Renal cortex interstitium (tissue), 11 donors: ENCODE measurements around the gene LEFTY1. TPM values are rescaled to one million over a fixed set of nuclear protein-coding genes. Genes with fewer than 3 reads are reported as not detected.
A peak's percentile ranks its signal among the peaks of the same experiment; 100 is the strongest.

Source experiments
- DNase-seq, 11 donors: peaks; one replicate each; pipeline ENCODE4 v3.0.0-alpha.2; 2013; ENCODE audit warnings: low read depth in 9 of 11, low spot score in 4 of 11; ENCODE audit errors: extremely low read depth in 1 of 11
- polyA plus RNA-seq, 3 donors: library from polyadenylated mRNA; unstranded; fragments of 120-200 nt; gene quantifications; one replicate each; pipeline ENCODE4 v1.2.1, GENCODE V29; 2013; ENCODE audit not compliant: insufficient read length in 3 of 3

LEFTY1 gene
- polyA plus RNA-seq, 3 donors, result 4.2 to 5.5 (median 4.8) TPM

DNA sequence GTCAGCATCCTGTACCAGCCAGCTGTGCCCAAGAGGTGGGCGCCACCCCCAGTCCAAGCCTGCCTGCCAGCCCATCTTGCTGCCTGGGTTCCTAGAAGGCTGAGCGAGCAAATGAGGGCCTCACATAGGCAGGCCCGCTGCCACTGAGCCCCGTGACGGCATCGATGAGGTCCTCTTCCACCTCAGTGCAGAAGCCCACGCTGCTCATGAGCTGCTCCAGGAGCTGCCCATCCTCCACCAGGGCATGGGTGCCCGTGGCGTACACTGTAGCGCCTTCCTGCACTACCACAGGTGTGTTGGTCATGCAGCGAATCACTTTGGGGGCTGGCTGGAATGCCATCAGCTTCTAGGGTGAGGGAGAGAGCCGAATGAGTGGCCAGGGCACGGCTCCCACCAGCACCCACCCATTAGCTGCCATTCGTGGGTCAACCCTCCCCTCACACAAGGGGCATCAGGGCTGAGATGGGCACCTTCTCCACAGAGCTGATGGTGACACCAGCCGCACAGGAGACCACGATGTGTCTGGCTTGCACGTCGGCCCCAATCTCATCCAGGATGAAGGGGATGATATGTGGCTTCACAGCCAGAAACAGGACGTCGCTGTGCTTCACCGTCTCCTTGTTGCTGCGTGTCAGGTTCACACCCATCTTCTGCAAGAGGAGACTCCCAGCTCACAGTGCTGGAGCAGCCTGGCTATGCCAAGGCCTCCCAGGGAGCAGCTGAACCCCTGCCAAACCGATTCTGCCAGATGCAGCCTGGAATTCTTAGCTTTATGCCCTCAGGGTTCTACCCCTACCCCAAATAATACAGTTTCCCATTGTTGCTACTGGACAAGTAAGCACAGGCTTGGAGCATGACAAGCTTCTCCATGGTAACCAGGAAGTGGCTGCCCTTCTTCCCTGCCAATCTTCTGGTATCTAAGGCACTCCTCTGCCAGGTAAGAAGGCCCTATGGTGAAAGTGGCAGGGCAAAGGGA is 33.1 kb upstream of the LEFTY1 start:
- no peak for DNase-seq

DNA sequence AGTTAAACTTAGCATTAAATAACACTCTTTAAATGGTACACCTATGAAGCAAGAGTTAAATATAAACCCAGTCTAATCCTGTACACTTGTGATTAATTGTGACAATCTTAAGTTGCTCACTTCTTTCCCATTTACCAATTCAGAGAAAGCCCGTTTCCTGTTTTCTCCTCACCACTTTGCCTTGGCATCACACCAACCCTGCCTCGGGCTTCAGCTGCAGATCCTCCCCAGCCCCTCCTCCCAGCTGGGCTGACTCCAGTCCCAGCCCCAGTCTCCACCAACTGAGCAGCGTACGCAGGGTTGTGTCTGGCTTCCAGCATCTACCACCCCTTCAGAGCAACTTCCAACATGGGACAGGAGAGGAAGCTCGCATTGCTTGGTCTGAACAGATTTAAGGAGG is 31.0 kb upstream of the LEFTY1 start:
- DNase-seq, result no peak

DNA sequence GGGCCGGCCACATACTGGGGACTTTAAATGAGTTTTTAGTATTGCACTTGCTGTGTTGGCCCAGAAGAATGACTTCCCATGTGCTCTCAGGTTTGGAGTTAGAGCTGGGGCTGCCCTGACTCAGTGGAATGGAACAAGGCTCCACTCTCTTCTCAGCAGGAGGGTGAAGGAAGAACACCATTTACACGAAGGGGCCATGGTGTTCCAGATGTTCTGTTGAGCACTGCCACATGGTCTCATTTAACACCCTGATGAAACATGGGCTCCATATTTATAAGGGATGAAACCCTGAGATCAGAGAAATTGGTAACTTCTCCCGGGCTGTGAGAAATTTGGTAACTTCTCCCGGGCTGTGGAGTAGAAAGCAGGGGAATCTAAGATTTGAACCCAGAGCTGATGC is 29.3 kb upstream of the LEFTY1 start:
- DNase-seq, result no peak

DNA sequence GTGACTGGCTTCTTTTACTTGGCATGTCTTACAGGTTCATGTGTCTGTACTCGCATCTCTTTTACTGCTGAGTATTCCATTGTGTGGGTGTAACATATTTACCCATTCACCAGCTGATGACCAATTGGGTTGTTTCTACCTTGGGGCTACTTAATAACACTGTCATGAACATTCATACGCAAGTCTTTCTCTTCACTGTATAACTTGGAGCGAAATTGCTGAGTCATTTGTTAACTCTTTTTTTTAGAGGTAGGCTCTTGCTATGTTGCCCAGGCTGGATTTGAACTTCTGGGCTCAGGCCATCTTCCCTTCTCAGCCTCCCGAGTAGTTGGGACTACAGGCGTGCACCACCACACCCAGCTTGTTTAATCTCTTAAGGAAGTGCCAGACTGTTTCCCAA is 28.6 kb upstream of the LEFTY1 start:
- DNase-seq, result no peak

DNA sequence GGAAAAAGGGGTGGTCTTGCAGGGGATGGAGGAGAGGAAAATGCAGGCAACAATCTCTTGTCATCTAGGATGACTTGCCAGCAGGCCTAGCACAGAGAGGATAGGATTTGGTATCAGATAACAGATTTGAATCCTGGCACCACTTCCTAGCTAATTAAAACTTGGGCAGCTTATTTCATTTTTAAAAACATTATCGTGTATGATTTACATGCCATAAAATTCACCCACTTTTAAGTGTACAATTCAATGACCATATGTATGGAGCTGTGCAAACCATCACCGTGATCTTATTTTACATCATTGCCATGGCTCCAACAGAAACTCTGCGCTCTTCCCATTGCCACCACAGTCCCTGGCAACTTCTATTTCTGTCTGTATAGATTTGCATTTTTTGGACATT is 28.2 kb upstream of the LEFTY1 start:
- no peak for DNase-seq

DNA sequence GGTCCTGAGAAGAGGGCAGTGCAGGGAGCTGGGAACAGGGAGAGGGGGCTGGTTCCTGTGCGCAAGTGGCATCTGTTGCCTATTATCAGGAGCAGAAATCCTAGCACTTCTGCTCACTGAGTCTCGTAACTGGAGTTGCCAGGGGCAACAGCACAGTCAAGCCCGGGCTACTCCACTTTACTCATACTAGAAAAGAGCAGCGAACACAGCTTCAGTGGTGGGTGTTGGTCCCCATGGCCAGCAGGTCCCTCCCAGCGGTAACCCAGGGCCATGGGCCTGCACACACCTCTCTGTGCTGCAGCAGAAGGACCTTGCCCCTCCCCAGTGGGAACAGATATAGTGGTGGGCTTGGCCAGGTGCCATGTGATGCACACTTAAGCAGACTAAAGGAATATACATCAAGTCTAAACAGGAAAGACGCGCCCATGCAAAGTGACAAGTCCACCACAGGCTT is 26.6 kb upstream of the LEFTY1 start:
- DNase-seq, result no peak

DNA sequence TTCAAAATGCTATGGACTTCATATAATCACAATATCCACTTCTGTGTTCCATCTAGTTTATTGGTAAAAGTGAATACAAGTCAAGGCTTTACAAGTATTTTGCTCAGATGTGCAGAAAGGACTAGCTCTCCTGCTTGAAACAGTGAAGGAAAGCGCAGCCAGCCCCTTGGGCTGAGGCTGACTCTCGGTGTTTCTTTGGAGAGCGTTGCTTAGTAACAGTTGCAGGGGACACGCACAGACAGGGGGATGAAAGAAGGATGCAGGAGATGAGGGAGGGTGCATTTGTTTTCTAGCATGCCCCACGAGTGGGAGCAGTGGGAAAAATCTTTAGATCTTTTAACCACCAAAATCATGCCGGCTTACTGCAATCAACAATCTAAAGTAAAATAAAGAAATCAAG is 26.0 kb upstream of the LEFTY1 start:
- DNase-seq, result no peak

DNA sequence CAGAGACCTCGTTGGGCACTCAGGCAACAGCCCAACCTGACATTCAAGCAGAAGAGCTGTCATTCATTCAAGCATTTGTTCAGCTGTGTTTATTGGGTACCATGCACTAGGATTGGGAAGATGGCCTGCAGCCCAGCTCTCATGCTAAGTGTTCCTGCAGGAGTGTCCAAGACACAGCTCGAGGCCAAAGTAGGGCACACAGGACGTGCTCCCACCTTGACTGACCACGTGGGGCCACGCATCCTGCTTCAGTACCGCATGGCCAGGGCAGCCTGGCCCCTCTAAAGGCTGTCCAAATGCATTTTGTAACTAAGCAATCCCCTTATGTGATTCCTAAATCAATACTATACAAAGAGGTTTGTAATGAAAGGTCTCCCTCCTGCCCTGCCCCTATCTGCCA is 25.4 kb upstream of the LEFTY1 start:
- DNase-seq, result no peak

DNA sequence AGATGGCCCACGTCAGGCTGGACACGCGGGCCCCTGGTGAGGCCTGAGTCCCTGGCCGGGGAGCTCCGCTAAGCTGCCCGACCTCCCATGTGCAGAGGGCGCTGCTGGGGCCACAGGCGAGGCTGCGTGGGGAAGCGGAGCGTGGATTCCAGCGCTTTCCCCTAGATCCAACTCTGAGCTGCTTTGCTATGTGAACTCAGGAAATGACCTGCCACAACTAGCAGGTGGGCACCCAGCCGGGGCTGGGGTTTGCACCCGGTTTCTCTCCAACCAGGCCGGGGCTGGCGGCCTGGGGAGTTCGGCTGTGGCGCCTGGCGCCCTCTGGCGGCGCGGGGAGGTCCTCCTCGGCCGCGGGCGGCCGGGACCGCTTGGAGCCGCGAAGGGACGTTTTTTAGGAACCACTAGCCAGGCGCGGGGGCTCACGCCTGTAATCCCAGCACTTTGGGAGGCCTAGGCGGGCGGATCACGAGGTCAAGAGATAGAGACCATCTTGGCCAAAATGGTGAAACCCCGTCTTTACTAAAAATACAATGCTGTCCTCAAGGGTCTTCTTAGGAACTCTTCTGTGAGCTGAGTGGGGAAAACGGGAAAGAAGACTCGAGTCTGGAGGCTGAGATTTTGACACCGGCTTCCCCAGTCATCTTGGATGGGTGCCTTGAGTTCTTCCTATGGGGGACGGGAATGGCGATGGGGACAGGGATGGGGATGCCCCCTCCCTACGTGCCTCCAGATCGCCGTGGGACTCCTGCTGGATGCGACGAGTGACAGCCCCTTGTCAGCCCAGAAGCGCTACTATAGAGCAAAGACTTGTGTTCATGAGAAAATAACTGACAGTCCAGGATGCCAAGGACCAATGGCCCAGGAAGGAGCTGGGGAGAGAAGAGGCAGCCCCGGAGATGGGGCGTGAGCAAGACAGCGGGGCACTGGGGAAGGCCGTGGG is 22.5 kb upstream of the LEFTY1 start:
- DNase-seq, result peak in 3 of 11 donors; percentile 55 to 64 (median 57)

DNA sequence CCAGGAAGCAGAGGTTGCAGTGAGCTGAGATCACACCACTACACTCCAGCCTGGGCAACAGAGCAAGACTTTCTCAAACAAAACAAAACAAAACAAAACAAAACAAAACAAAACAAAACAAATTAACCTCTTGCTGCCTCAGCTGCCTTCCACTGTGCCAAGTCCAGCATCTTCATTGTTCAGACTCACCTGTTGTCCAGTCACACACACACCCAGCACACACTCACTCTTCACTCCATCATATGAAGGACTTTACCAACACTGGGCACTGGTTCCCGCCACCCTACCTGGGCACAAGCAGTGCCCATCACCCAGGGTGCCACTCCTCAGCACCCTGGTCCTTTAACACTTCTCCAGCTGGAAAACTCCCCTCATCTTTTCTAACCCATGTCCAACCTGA is 20.5 kb upstream of the LEFTY1 start:
- no peak for DNase-seq

DNA sequence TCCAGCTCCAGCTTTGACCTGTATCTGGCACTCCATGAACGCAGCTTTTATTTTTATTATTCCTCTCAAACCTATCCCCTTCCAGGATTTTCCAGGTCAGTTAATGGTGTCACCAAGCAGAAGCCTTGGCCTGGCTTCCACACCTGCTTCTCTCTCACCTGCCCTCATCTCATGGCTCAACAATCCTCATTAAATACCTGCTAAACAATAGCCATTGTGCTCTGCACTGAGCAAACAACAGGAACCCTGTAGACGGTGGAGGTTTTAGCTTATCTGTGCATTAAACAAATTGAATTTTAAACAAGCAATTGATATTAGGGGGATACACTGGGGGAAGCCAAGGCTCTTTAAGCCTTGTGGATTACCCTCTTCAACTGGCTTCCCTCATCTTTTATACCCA is 19.8 kb upstream of the LEFTY1 start:
- no peak for DNase-seq

DNA sequence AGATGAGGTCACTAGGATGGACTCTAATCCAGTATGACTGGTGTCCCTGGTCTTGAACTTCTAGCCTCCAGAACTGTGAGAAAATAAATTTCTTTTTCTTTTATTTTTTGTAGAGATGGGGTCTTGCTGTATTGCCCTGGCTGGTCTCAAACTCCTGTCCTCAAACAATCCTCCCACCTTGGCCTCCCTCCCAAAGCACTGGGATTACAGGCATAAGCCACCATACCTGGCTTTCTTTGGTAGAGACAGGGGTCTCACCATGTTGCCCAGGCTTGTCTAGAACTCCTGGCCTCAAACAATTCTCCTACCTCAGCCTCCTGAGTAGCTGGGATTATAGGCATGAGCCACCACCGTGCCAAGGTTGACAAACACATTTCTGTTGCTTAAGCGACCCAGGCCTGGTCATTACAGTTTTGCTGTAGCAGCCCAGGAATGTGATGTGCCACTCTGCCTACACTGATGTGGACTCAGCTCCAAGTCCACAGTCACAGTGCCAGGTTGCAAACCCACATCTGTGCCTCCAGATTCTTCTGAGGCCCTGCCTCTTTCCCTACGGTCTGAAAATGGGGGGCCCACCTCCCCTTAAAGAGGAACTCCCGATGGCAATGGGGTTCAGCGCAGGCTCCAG is 19.2 kb upstream of the LEFTY1 start:
- DNase-seq, result no peak

DNA sequence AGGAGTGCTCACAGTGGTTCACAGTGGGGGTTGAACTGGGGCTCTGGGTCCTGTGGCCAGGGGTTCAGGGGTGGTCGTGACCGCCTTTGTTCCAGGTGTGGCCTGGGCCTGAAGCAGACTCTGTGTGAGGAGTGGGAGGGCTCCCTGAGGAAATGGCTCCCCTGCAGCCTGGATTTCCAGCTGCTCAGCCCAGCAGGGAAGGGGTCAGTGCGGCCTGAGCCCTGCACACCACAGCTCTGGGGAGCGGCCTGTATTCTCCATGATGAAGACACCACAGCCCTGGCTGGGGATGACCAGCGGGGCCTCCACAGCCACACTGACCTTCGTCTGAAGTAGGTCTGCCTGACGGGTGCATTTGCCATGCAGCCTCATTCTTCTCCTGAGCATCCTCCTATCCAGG is 18.4 kb upstream of the LEFTY1 start:
- no peak for DNase-seq

DNA sequence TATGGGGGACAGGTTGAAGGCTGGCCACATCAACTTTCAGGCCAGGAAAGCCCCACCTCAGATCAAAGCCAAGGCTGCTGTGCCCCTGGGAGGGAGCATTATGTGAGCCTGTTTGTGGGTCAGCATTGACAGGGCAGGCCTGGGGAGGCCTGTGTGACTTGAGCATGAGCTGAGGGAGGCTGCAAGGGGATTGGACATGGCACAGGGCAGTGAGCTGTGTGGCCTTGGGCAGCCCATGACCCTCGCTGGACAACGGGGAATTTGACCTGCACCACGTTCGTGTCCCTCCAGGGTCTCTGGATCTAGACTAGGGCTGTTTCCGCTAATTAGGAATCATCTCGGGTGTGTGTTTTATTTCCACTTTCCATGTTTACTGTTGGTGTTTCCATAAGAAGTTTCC is 17.5 kb upstream of the LEFTY1 start:
- no peak for DNase-seq

DNA sequence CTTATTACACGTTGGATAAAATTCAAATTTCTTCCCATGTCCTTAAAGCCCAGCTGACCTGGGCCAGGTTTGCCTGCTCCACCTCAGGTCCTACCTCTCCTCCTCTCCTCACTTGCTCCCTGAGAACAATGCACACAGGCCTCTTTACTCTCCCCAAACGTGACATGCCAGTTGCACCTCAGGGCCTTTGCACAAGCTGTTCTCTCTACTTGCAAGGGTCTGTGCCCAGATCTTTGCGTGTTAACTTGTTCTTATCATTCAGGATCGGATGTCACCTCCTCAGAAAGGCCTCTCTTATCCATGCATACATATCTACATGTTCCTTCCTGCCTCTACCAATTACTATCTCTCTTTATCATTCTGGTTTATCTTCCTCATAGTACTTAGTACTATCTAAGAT is 14.7 kb upstream of the LEFTY1 start:
- no peak for DNase-seq

DNA sequence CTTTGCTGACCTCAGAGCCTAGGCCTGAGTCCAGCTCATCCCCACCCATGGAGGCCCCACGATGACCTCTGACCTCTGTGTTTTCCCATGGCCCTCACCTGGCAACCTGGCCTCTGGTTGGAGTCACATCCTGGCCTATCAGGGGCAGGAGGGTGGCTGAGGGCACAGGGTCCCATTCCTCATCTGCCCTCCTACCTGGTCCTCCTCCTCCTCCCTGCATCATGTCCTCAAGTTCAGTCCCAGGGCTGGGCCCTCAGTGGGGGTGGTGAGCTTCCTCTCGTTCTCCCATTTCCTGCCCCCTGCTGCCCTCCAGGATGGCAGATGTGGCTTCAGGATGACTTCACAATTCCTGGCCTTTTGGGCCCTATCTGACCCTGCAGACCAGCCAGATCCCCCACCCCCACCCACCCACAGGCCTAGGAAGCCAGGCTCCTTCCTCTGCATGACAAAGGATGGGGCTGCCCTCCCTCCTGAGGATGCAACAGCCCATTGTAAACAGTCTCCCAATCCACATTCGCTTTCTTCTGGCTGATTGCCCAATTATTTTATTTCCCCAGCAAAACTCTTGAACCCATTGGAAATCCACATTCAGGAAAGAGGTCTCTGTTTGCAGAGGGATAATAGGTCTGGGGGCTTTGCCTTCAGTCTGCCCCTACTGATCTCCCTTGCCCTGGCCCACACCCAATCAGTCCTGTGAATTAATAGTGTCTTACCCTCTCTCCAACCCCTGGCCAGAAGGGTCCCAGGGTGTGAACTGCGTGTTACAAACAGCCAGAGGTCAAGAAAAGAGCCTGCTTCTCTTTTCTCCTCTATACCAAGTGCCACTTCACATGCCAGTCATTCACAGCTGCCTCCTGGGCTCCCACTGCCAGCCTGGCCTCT is 10.3 kb upstream of the LEFTY1 start:
- DNase-seq, result no peak

DNA sequence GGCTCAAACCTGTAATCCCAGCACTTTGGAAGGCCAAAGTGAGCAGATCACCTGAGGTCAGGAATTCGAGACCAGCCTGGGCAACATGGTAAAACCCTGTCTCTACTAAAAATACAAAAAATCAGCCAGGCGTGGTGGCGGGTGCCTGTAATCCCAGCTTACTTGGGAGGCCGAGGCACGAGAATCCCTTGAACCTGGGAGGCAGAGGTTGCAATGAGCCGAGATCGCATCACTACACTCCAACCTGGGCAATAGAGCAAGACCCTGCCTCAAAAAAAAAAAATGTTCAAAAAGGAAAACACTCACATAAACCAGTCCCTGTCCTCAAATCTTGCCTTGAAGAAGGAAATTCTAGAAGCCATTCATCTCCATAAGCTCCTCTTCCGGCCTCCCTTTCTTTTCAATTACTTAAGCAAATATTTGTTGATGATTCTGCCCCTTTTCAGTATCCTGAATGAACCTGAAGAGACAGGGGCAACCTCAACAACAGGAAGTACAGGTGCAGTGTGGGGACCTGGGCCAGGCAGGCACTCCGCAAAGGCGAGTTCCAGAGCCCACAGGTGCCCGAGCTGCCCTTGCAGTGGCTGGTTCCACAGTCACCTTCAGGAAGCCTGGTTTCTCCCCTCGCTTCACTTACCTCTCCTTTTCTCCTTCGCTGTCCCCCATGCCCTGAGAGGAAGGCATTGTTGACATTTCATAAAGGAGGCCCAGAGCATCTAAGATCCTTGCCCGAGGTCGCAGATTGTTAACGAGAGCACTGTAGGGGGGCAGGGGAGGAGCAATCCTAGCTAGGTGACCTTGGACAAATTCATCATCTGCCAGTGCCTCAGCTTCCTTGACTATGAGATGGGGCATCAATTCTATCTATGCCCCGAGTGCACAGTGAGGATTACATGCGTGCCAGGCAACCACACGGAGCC is 8.9 kb upstream of the LEFTY1 start:
- DNase-seq, result no peak
